GM23248 (cell line): Measurements from ENCODE around the gene MYOD1. TPM values are rescaled to one million over a fixed set of nuclear protein-coding genes. Genes with fewer than 3 reads are reported as not detected.

Experiments
- DNase-seq: peaks from one replicate; pipeline ENCODE4 v3.0.0-alpha.2; 2015
- H2AFZ ChIP-seq: fragments of 200-600 bp; sonication (generic); 2 replicates; pipeline ENCODE4 v1.6.1; 2016; ENCODE audit warnings: antibody characterized with exemption
- H3F3A ChIP-seq: fragments of 200-600 bp; sonication (generic); 2 replicates; pipeline ENCODE4 v1.6.1; 2016; ENCODE audit warnings: mild to moderate bottlenecking, antibody characterized with exemption, mixed run types; ENCODE audit not compliant: insufficient read depth
- H3K27ac ChIP-seq: fragments of 200-600 bp; sonication (generic); 2 replicates; pipeline ENCODE4 v1.5.1; 2016; ENCODE audit warnings: mild to moderate bottlenecking
- H3K27me3 ChIP-seq: fragments of 200-600 bp; sonication (generic); replicated peaks from 2 replicates; pipeline ENCODE4 v1.6.1; 2016; ENCODE audit warnings: mild to moderate bottlenecking; ENCODE audit not compliant: insufficient read depth
- H3K36me3 ChIP-seq: fragments of 200-600 bp; sonication (generic); 2 replicates; pipeline ENCODE4 v1.6.1; 2016; ENCODE audit warnings: low read depth, mild to moderate bottlenecking
- H3K4me1 ChIP-seq: fragments of 200-600 bp; sonication (generic); 2 replicates; pipeline ENCODE4 v1.6.1; 2016; ENCODE audit warnings: mild to moderate bottlenecking; ENCODE audit not compliant: insufficient read depth
- H3K4me2 ChIP-seq: fragments of 200-600 bp; sonication (generic); one replicate; pipeline ENCODE4 v1.6.1; 2016; ENCODE audit warnings: mild to moderate bottlenecking; ENCODE audit not compliant: unreplicated experiment
- H3K4me3 ChIP-seq: fragments of 200-600 bp; sonication (generic); 2 replicates; pipeline ENCODE4 v1.5.1; 2016; ENCODE audit warnings: mild to moderate bottlenecking
- H3K79me2 ChIP-seq: fragments of 200-600 bp; sonication (generic); 2 replicates; pipeline ENCODE4 v1.6.1; 2016; ENCODE audit warnings: mild to moderate bottlenecking; ENCODE audit not compliant: insufficient read depth
- H3K9ac ChIP-seq: fragments of 200-600 bp; sonication (generic); 2 replicates; pipeline ENCODE4 v1.6.1; 2016; ENCODE audit warnings: mild to moderate bottlenecking
- H3K9me2 ChIP-seq: fragments of 200-600 bp; sonication (generic); 2 replicates; pipeline ENCODE4 v1.6.1; 2016; ENCODE audit warnings: mixed run types, mild to moderate bottlenecking, moderate library complexity; ENCODE audit not compliant: insufficient read depth
- H3K9me3 ChIP-seq: fragments of 200-600 bp; sonication (generic); one replicate; pipeline ENCODE4 v1.6.1; 2017; ENCODE audit warnings: low read depth
- H4K20me1 ChIP-seq: fragments of 200-600 bp; sonication (generic); 2 replicates; pipeline ENCODE4 v1.6.0; 2016; ENCODE audit not compliant: insufficient read depth
- EZH2 ChIP-seq: fragments of 200-600 bp; sonication (generic); IDR thresholded peaks from 2 replicates; pipeline ENCODE4 v1.6.1; 2018; ENCODE audit warnings: antibody characterized with exemption, mild to moderate bottlenecking; ENCODE audit not compliant: insufficient read depth, poor library complexity, severe bottlenecking
- EZH2phosphoT487 ChIP-seq: fragments of 200-600 bp; sonication (generic); IDR thresholded peaks from 2 replicates; pipeline ENCODE4 v1.6.1; 2018; ENCODE audit warnings: antibody characterized with exemption, moderate library complexity, mild to moderate bottlenecking, low read depth; ENCODE audit not compliant: insufficient read depth
- WGBS, 2 experiments: methylation state at CpG; one replicate each; pipeline ENCODE4 v1.1.6; 2015 to 2017; ENCODE audit warnings: low lambda C conversion rate in 2 of 2, low coverage in 1 of 2; ENCODE audit errors: missing lambda C conversion rate in 2 of 2; 5-methylcytosine and 5-hydroxymethylcytosine counted together
- in situ Hi-C: fragments of 300-500 bp; cut with MboI; formaldehyde crosslinking; loops from 2 replicates; pipeline ENCODE4 v1.15.0; 2020
- polyA plus RNA-seq: library from polyadenylated mRNA; unstranded; fragments of >200 nt; fragmentation: Nextera tagmentation; extraction: Ambion mirVana; gene quantifications from 2 replicates; pipeline ENCODE4 v1.2.1, GENCODE V29; 2016
- total RNA-seq: library from RNA; depleted of rRNA; stranded (reverse); fragments of >200 nt; shearing (Covaris generic); gene quantifications from 2 replicates; pipeline ENCODE4 v1.2.3, GENCODE V29; 2014

MYOD1 gene
- total and polyA plus RNA-seq, 2 experiments from 2014 or later, result not detected

GRCh38 chr11:17694494-17695110, 24.8 kb upstream of the MYOD1 start:
- Histone ChIP-seq H3K79me2 (no peaks in the 10 kb centered on the region), H3K4me1 (no peaks in the 10 kb centered on the region), H3K36me3 (no peaks in the 10 kb centered on the region), H3K27ac (no peak overlapping the region), H3K9me3 (no peaks in the 10 kb centered on the region), H3K4me2 (no peak overlapping the region), H3K27me3 (peaks cover 53% of the 10 kb centered on the region), H3K9me2 (no peaks in the 10 kb centered on the region), H2AFZ (no peak overlapping the region), H3K4me3 (no peak overlapping the region), H3F3A (no peaks in the 10 kb centered on the region), H3K9ac (no peak overlapping the region), H4K20me1 (no peaks in the 10 kb centered on the region)
- no peak for TF ChIP-seq EZH2
- no peak for TF ChIP-seq EZH2phosphoT487
- in situ Hi-C loops, result no loop called here
- 60 to 63% methylated on average over 10 of the region's 10 CpGs for WGBS, 2 experiments
- DNase-seq, result no peak

GRCh38 chr11:17695454-17696441, 23.6 kb upstream of the MYOD1 start:
- Histone ChIP-seq H3K4me1 (no peaks in the 10 kb centered on the region), H3K4me2 (no peak overlapping the region), H3K9me2 (no peaks in the 10 kb centered on the region), H3F3A (no peaks in the 10 kb centered on the region), H3K4me3 (no peak overlapping the region), H3K27me3 (peaks cover 48% of the 10 kb centered on the region), H3K9ac (no peak overlapping the region), H3K36me3 (no peaks in the 10 kb centered on the region), H3K27ac (no peak overlapping the region), H4K20me1 (no peaks in the 10 kb centered on the region), H3K9me3 (no peaks in the 10 kb centered on the region), H2AFZ (no peak overlapping the region), H3K79me2 (no peaks in the 10 kb centered on the region)
- in situ Hi-C loops, result no loop called here
- WGBS, 2 experiments, result 8% methylated on average over 23 to 41 of the region's 68 CpGs
- TF ChIP-seq EZH2phosphoT487 (no peak), EZH2 (no peak)
- no peak for DNase-seq

DNA sequence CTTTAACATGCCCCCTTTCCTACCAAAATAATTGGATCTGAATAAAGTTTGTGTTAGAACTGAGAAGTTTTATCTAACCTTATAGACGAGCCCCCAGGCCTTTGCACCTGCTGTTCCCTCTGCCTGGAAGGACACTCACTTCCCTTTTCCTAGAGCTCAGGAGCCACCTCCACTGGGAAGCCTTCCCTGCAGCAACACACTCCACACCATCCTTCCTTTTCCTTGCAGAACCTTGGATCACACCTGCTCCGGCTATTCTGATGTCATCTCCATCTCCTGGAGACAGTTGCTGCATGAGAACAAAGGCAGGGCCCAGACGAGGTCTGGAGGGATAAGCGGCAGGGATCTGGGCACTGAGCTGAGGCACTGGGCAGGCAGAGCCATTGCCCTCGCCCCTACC, 22.6 kb upstream of the MYOD1 start:
- in situ Hi-C loops, result no loop called here
- H3K27me3 ChIP-seq, result peaks cover 47% of the 10 kb centered on the region

GRCh38 chr11:17697175-17697949, 22.0 kb upstream of the MYOD1 start:
- Histone ChIP-seq H3K79me2 (no peaks in the 10 kb centered on the region), H3F3A (no peaks in the 10 kb centered on the region), H3K27ac (no peak overlapping the region), H3K9ac (no peak overlapping the region), H3K4me1 (no peaks in the 10 kb centered on the region), H3K9me2 (no peaks in the 10 kb centered on the region), H3K4me2 (no peak overlapping the region), H3K4me3 (no peak overlapping the region), H3K9me3 (no peaks in the 10 kb centered on the region), H3K27me3 (peaks cover 41% of the 10 kb centered on the region), H3K36me3 (no peaks in the 10 kb centered on the region), H2AFZ (no peak overlapping the region), H4K20me1 (no peaks in the 10 kb centered on the region)
- in situ Hi-C loops, result no loop called here
- DNase-seq, result no peak
- WGBS, 2 experiments, result 20 to 21% methylated on average over 6 of the region's 6 CpGs
- TF ChIP-seq EZH2phosphoT487 (no peak), EZH2 (no peak)

More for the DNA sequence above, 22.6 kb upstream of the MYOD1 start:
- no peaks in the 10 kb centered on the region for H3K9me3 ChIP-seq
- H3K79me2 ChIP-seq, result no peaks in the 10 kb centered on the region
- no peak for DNase-seq
- 40 to 44% methylated on average over 5 of the region's 5 CpGs for WGBS, 2 experiments
- H3F3A ChIP-seq, result no peaks in the 10 kb centered on the region
- H3K9ac ChIP-seq, result no peak overlapping the region
- H3K4me3 ChIP-seq, result no peak overlapping the region
- TF ChIP-seq EZH2phosphoT487, result no peak
- TF ChIP-seq EZH2, result no peak
- no peaks in the 10 kb centered on the region for H4K20me1 ChIP-seq
- H3K27ac ChIP-seq, result no peak overlapping the region
- no peaks in the 10 kb centered on the region for H3K36me3 ChIP-seq
- H2AFZ ChIP-seq, result no peak overlapping the region
- no peak overlapping the region for H3K4me2 ChIP-seq
- H3K9me2 ChIP-seq, result no peaks in the 10 kb centered on the region
- H3K4me1 ChIP-seq, result no peaks in the 10 kb centered on the region
